Activated naive CD4-positive, alpha-beta T cell treated with anti-CD3 and anti-CD28 coated beads, Interleukin-2, amount 50 U/mL, for 72 hours (primary cell): ENCODE results near the gene ARMH3. TPM values are rescaled to one million over a fixed set of nuclear protein-coding genes. Genes with fewer than 3 reads are reported as not detected.

Source experiments
- ATAC-seq, 2 donors: fragments of 150-1000 bp; cut with Tn5 transposase; 2 replicates each; pipeline ENCODE4 v1.10.0; 2021; ENCODE audit warnings: mild to moderate bottlenecking in 2 of 2, moderate library complexity in 2 of 2
- DNase-seq, 2 donors: peaks; one replicate each; pipeline ENCODE4 v3.0.0; 2021 to 2022; ENCODE audit warnings: low spot score in 2 of 2
- H3K27ac Mint-ChIP-seq, 2 donors: one replicate each; pipeline ENCODE4 v1.8.0; 2022; ENCODE audit warnings: mild to moderate bottlenecking in 2 of 2, mixed read lengths in 2 of 2
- H3K36me3 Mint-ChIP-seq, 2 donors: one replicate each; pipeline ENCODE4 v1.8.0; 2022; ENCODE audit warnings: mixed read lengths in 2 of 2
- H3K9me3 Mint-ChIP-seq, 2 donors: one replicate each; pipeline ENCODE4 v1.8.0; 2022; ENCODE audit warnings: mixed read lengths in 2 of 2
- total RNA-seq, 2 donors: library from RNA; stranded (reverse); gene quantifications; one replicate each; pipeline ENCODE4 v1.2.3, GENCODE V29; 2022

ARMH3 gene
- total RNA-seq, 2 donors from 2014 or later = 20.3 to 24.8 TPM

DNA sequence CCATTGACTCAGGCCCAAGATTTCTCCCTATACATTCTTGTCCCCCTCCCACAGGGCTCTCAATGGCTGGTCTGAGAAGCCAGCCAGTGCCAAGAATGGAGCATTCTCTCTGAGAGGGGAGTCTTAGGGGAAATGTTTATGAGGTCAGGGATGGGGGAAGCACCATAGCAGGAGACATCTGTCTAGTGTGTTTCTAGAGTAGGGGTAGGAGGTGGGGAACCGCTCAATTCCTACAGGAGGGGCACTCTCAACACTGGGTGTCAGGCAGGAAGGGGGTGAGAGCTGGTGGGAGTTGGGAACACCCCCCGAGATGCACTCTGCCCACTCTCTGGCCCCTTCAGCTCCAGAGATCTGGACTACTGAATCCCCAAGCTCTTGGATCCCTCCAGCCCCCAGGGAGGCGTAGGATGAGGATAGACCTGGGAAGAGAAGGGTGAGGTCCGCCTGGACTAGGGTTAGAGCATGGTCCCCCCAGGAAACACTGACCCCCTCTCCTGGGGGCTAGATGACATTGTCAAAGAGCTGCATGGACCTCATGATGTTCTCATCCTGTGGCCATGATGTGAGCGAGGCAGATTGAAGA lies 229.0 kb downstream of the ARMH3 start:
- DNase-seq (peak in 1 of 2 donors; percentile 44), ATAC-seq (no peak)
- Mint-ChIP-seq H3K27ac (no peak overlapping the region), H3K36me3 (no peaks in the 10 kb centered on the region), H3K9me3 (no peaks in the 10 kb centered on the region)

GRCh38 chr10:101824736-101825135 lies 231.2 kb downstream of the ARMH3 start:
- ATAC-seq (no peak), DNase-seq (peak in 1 of 2 donors; percentile 14)
- Mint-ChIP-seq H3K9me3 (no peaks in the 10 kb centered on the region), H3K27ac (no peak overlapping the region), H3K36me3 (no peaks in the 10 kb centered on the region)

DNA sequence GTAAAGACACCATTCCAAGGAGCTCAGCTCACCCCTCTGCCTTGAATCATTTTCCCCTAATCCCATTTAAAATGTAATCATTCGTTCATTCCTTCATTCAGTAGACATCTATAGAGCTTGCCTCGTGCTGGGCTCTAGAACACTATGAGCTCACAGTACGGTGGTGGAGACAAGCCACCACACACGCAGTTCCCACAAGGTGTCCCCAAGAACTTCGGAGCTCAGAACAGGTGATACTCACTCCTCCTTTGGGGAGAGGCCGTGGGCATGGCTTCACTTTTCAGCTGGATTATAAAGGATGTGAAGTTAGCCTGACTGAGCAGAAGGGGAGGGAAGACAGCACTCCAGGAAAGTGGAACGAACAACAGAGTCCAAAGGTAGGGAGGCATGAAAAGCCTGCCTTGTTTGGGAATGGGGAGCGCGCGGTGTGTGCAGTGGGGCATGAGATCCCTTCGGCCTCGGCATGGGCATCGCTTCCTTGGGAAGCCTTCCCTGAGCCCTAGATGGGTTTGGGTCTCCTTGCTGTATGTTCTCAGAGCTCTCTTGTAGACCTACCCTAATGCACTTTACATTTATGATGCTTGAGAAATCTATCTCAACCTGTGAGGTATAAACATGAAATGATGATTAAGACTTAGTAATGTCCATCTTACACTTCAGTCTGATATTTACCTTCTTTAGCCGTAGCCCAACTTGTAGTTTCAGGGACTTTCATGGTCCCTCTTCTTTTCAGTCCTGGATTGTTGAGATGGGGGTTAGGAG lies 236.9 kb downstream of the ARMH3 start:
- Mint-ChIP-seq H3K36me3 (peaks cover 17 to 32% of the 10 kb centered on the region in 2 donors), H3K9me3 (no peaks in the 10 kb centered on the region), H3K27ac (peak overlapping the region; percentile 96 to 97)
- peak; percentile 45 to 48 for ATAC-seq
- no peak for DNase-seq

- Mint-ChIP-seq H3K36me3 (peaks cover 19 to 32% of the 10 kb centered on the region in 2 donors), H3K9me3 (no peaks in the 10 kb centered on the region), H3K27ac (peak within 1 kb of the TSS; percentile 96 to 97)
- peak; percentile 90 to 94 for ATAC-seq
- peak; percentile 95 to 98 for DNase-seq
These were observed 237.7 kb downstream of the ARMH3 start, which contains the start of gene OGA for GRCh38 chr10:101818119-101818871. TSS of gene OGA (minus strand) at chr10:101818444. CDS start at chr10:101818022, 422 bp downstream.

DNA sequence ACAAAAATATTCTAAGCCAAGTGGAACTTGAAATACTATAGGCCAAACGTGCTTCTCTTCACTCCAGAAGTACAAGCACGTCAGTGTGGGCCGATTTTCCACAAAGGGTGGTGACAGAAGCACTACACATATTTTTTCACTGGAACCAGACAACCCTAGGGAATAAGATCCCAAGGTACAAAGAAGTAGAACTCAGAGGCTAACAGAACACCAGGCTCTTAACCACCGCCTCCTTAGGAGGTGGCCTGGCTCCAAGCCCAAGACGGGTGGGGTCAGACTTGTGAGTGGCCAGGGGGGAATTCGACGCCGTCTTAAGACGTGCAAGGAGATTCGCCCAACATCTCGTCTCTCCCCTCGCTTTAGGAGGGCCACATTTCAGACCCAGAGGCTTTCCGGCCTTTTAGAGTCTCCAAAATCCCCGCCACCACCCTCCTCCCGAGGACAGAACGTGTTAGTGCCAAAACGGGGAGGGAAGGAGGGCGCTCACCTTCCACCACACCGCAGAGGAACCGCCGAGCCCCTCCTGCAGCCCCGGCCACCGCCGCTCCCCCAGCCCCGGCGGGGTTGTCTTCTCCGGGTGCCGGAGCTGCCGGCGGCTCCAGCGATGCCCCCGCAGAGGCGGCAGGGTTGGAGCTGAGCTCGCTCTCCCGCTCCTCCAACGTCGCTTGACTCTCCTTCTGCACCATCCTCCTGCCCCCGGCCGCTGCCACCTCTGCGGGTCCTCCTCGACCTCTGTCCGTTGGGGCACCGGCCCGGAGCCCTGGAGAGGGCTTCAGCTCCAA lies 238.4 kb downstream of the ARMH3 start:
- H3K27ac Mint-ChIP-seq = peak overlapping the region; percentile 96 to 97
- H3K36me3 Mint-ChIP-seq = peaks cover 27 to 32% of the 10 kb centered on the region in 2 donors
- no peaks in the 10 kb centered on the region for H3K9me3 Mint-ChIP-seq
- DNase-seq = peak; percentile 39 to 70
- peak; percentile 2 to 18 for ATAC-seq

DNA sequence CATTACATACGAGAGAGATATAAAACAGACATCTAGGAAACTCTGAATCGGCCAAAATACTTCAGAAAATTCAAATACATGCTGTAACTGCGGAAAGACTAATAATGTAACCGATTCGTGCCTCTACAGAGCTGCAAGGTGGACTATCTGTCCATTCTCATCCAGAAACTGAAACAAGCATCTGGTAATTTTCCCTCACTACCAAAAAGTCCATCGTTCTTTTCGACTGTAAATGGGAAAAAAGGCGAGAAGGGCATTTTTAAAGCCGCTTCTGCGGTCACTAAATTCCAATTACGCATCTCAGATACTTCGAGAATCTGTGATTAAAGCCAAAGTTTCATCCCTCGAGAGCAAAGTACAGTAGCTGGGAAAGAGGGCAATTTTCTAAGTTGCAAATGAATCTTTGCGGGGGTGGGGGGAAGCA lies 239.0 kb downstream of the ARMH3 start:
- H3K9me3 Mint-ChIP-seq = no peaks in the 10 kb centered on the region
- H3K36me3 Mint-ChIP-seq = peaks cover 28 to 32% of the 10 kb centered on the region in 2 donors
- ATAC-seq (peak in 1 of 2 donors; percentile 21), DNase-seq (no peak)
- peak overlapping the region; percentile 80 to 96 for H3K27ac Mint-ChIP-seq

GRCh38 chr10:101816376-101816775 lies 239.6 kb downstream of the ARMH3 start:
- Mint-ChIP-seq H3K27ac (peak overlapping the region; percentile 80 to 96), H3K36me3 (peaks cover 28 to 32% of the 10 kb centered on the region in 2 donors), H3K9me3 (no peaks in the 10 kb centered on the region)
- DNase-seq = no peak
- ATAC-seq = no peak

DNA sequence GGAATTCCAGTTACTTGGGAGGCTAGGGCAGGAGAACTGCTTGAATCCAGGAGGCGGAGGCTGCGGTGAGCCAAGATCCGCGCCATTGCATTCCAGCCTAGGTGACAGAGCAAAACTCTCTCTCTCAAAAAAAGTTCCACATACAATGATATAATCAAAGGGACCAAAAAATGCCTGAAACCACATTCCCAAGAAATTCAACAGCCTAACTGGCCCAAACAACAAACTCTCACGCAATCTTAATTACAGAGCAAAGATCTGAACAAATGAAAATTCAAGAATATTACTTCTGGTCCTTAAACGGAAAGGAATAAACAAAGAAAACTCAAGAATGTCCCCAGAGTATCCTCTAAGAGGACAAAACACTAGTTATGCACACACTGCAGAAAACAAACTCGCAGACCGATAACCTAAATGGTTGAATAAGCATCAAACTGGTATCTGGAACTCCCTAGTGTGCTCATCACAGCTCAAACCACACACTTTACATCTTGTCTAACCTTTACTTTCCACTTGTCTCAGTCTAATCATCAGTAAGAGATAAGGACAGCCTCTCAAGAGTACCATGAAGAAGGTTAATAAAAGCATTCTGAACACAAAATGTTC lies 241.4 kb downstream of the ARMH3 start:
- no peaks in the 10 kb centered on the region for H3K9me3 Mint-ChIP-seq
- DNase-seq = no peak
- peak overlapping the region; percentile 70 to 96 for H3K27ac Mint-ChIP-seq
- peaks cover 28 to 32% of the 10 kb centered on the region in 2 donors for H3K36me3 Mint-ChIP-seq
- ATAC-seq = peak in 1 of 2 donors; percentile 6

DNA sequence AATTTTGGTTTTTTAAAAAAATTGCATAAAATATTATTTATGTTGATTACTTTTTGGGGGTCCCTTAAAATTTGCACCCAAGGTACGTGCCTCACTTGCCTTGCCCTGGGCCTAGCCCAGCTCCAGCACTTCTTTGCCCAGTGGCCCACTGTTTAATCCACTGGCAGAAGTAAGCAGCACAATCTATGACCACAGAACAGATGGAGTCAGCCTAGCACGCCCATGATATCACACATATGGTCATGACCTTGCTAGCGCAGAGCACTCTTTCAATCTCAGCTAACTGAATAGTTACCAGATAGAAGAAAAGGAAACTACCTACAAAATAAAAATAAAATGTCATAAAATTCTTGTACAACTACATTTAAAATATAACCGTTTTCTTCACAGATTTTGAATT lies 243.4 kb downstream of the ARMH3 start:
- ATAC-seq (no peak), DNase-seq (no peak)
- Mint-ChIP-seq H3K27ac (no peak overlapping the region), H3K9me3 (no peaks in the 10 kb centered on the region), H3K36me3 (peaks cover 25 to 32% of the 10 kb centered on the region in 2 donors)

GRCh38 chr10:101807158-101807557 lies 248.8 kb downstream of the ARMH3 start:
- no peak overlapping the region for H3K27ac Mint-ChIP-seq
- ATAC-seq (no peak), DNase-seq (no peak)
- no peaks in the 10 kb centered on the region for H3K9me3 Mint-ChIP-seq
- H3K36me3 Mint-ChIP-seq = peaks cover 2 to 30% of the 10 kb centered on the region in 2 donors

GRCh38 chr10:101803511-101803910 lies 252.5 kb downstream of the ARMH3 start:
- H3K9me3 Mint-ChIP-seq = no peaks in the 10 kb centered on the region
- H3K27ac Mint-ChIP-seq = no peak overlapping the region
- no peak for DNase-seq
- ATAC-seq = no peak
- H3K36me3 Mint-ChIP-seq = peaks cover 18 to 55% of the 10 kb centered on the region in 2 donors

GRCh38 chr10:101797403-101798059 lies 258.4 kb downstream of the ARMH3 start:
- no peak for DNase-seq
- no peaks in the 10 kb centered on the region for H3K9me3 Mint-ChIP-seq
- H3K27ac Mint-ChIP-seq = no peak overlapping the region
- H3K36me3 Mint-ChIP-seq = peaks cover 18 to 39% of the 10 kb centered on the region in 2 donors
- no peak for ATAC-seq
